Fibroblast of skin of left biceps (primary cell): ENCODE results near the gene OGFR.

Experiments used
- DNase-seq, 2 experiments: peaks; one replicate each; pipeline ENCODE4 v3.0.0-alpha.2; 2013; ENCODE audit warnings: low read depth in 2 of 2

OGFR gene

DNA sequence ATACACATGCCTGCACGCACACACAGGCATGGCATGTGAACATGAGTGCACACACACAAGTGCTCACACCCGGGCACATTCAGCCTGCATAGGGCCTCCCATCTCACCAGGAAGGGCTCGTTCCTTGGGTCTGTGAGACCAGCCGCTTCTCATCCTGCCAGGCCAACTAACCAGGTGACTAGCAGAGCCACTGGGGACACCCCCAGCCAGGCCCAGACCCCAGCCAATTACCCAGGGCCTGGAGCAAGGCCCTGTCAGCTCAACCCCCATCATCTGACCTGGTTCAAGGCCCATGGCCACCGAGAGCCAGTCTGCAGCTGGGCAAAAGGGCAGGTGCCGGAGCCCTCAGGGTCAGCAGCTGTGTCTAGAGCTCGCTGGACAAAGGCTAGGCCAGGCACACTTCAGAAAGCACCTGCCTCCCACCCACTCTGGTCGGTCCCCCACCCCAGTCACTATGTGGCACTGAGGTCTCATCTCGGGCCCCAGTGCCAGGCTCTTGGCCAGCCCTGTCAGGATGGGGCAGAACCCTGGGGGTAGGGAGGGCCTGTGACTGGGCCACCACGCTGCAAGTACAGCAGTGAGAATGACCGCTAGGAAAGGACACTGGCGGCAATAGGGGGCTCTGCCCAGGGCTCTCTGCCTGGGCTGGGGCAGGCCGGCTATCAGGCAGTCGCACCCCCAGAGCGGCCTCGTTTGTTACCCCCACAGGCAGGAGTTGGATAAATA lies 35.1 kb upstream of the OGFR start:
- no peak for DNase-seq

DNA sequence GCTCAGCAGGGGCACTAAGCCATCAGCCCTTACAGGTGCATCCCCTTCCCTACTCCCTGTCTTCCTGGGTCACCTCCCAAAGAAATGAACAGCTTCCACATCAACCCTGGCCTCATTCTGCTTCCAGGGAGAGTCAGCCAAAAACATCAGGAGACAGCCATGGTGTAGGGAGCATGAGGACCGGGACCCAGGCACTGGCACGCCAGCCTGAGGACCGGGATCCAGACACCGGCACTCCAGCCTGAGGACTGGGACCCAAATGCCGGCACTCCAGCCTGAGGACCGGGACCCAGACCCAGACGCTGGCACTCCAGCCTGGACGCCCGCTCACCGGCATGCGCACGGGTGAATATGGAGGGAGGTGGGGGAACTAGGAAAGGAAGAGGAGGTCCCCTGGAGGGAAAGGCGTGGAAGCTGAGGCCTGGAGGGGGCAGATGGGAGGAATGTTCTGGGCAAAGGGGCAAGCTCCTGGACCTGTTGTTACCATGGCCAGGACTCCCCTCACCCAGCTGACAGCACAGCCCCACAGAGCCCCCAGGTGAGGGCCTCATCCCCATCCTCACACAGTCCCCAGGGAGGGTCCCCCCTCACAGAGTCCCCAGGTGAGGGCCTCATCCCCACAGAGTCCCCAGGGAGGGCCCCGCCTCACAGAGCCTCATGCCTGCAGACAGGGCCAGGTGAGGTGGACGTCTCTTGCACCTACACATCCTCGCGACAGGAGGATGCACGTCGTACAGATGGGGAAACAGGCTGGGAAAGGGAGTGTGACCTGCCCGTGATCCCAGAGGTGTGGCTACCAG lies 34.3 kb upstream of the OGFR start:
- no peak for DNase-seq

DNA sequence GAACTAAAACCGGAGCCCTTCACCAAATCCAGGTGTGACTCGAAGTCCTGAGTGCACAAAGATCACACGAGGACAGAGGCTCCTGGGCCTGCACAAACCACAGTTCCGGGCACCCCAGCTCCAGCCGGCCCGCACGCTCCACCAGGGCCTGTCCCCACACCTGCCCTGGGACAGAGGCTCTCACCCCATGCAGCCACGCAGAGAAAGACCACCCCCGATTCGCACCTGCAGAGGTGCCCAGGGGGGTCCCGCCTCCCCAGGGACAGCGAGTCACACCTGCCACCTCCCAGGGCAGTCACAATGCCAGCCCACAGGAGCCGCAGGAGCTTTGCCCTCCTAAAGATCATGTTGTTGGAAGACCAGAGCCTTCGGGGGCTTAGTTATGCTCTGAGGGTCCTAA lies 33.7 kb upstream of the OGFR start:
- no peak for DNase-seq

DNA sequence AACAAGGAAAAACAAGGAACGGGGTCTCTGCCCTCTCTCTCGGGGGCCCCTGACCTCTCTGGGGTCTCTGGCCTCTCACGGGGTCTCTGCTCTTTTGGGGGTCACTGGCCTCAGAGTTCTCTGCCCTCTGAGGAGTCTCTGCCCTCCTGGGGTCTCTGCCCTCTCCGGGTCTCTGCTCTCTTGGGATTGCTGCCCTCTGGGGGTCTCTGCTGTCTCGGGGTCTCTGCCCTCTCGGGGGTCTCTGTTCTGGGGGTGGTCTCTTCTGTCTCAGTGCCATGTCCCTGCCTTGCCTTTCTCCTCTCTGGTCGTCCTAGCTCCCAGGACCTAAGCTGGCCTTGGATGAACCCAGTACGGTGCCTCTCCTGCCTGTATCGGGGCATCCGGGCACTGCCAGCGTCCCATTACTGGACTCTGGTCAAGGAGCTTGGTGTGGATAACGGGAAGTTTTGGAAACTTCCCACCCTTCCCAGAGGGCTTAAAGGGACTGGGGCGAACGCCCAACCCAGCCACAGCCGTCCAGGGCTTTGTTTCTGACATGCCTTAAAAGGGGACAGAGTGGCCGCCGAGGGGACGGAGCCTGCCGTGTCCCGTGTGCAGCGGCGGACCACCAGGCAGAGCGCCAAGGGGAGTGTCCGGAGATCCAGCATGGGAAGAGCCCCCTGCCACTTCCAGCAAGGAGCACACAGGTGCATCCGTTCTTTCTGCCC lies 33.1 kb upstream of the OGFR start:
- no peak for DNase-seq

- no peak for DNase-seq
Measured at GRCh38 chr20:62772103-62772611, 32.5 kb upstream of the OGFR start.

DNA sequence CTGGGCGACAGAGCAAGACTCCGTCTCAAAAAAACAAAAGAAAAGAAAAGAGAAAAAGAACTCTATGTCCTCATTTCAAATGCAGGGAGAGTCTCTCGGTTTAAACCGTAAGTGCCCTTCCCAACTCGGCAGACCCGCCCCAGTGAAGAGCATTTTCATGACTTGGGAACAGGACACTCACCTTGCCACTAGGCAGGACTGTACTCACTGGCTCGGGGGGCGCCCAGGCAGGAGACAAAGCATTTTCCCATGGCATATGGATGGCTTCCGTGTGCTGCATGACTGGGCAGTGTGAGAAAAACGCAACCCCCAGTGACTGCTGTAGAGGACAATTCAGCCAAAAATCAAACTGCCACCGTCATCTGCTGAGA lies 32.0 kb upstream of the OGFR start:
- no peak for DNase-seq

DNA sequence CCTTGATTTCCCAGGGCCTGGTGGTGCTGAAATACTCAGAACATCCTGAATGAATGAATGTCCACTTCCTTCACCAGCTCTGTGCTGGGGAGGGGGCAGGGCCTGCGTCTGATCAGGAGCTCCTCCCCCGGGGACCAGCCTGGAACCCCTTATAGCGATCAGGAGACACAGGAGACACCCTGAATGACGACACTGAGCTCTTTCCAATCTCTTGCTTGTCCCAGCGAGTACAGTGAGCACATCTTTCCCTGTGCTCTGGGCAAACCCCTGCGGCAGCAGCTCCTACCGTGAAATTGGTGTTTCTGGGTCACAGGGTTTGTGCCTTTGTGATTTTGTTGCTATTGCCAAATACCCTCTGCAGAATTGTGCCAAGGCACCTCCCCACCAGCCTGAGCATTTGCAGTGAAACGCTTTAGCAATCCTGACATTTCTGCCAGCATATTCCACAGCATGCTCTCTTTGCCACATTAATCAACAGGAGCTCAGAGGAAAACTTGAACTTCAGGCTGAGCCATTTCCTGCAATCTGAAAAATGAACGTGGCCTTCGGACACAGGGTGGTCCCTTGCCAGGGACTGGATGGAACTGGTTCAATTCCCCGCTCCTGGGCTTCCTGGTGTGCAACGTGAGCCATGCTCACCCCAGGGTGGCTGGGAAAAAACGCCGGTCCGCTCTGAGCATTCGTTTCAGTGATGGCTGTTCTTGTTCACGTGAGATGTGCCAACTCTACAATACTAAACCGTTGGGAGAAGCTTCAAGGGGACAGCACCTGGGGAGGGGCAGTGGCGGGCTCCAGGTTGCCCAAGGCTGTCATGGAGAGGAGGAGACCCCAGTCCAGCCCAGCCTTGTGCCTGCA lies 31.4 kb upstream of the OGFR start:
- no peak for DNase-seq

- DNase-seq: no peak
Measured at GRCh38 chr20:62773845-62774714, 30.6 kb upstream of the OGFR start.

GRCh38 chr20:62774762-62775161 lies 29.9 kb upstream of the OGFR start:
- DNase-seq: no peak

DNA sequence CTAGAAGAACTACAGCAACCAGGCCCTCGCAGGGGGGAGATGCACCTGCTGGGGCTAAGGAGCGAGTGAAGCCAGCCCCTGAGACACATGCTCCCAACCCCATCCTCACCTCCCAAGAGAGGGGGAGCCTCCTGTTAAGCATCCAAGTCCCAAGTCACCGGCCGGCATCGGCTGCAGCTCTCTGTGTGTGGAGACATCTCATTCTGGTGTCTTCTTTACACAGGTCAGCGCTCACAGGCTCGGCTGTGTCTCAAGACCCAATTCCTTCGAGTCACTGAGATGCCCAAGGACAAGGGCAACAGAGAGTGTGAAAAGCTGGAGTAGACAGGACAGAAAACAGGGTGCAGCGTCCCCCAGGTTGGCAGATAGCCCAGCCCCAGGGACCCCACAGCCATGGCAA lies 29.4 kb upstream of the OGFR start:
- DNase-seq: no peak

- no peak for DNase-seq
Measured at GRCh38 chr20:62776035-62776691, 28.5 kb upstream of the OGFR start.

- DNase-seq: no peak
Measured at GRCh38 chr20:62776692-62777527, 27.7 kb upstream of the OGFR start.

- DNase-seq: no peak
Measured at GRCh38 chr20:62777528-62777830, 27.2 kb upstream of the OGFR start.

- no peak for DNase-seq
Measured at GRCh38 chr20:62778058-62778457, 26.6 kb upstream of the OGFR start.

DNA sequence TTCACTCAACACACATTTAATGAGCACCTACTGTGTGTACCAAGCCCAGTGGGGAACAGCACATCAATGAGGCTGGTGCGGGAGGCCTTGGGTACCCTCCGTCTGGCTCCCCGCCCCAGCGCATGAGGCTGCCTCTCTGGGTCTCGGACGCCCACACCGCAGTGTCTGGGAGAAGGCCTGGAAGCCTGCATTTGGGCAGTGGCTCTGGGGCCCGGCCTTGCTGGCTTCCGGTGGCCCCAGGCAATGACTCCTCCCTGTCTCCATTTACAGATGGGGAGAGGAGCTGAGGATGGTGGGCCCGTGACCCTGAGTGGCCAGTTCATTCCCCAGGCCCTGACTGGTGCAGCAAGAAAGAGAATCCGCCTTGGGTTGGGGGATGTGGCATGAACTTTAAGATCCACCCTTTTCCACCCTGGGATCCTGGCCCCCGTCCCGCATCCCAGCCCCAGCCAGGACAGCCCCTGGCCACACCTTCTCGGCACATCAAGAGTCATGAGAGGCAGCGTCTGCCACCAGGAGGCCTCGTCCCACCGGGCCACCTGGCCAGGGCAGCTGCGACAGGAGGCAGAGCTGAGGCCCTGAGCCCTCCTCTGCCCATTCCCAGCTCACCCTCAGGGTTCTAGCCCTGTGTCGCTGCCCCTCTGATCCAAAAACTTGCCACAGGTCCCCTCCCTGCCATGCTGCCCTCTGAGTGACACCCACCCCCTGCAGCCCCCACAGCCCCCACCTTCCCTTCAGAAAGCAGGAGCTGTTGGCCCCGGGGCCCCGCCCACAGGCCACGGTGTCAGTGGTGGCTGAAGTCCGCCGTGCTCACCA lies 25.8 kb upstream of the OGFR start:
- no peak for DNase-seq

- DNase-seq: no peak
Measured at GRCh38 chr20:62779417-62779685, 25.3 kb upstream of the OGFR start.

- no peak for DNase-seq
Measured at GRCh38 chr20:62780204-62780603, 24.4 kb upstream of the OGFR start.

GRCh38 chr20:62780696-62781095 lies 23.9 kb upstream of the OGFR start:
- DNase-seq: no peak
